Myocyte (in vitro differentiated cells): ENCODE results near the gene ARMH3. TPM values are rescaled to one million over a fixed set of nuclear protein-coding genes. Genes with fewer than 3 reads are reported as not detected.
"Not testable (repeated sequence)": the region's sequence is repeated elsewhere in the genome, so short reads cannot be mapped to it uniquely, and the experiment has no call there.

Source experiments
- DNase-seq: peaks from one replicate; pipeline ENCODE4 v3.0.0-alpha.2; 2012; ENCODE audit warnings: low read depth
- polyA plus RNA-seq: library from polyadenylated mRNA; unstranded; fragments of >200 nt; gene quantifications from one replicate; pipeline ENCODE4 v1.2.1, GENCODE V29; 2012; ENCODE audit warnings: missing spikeins
- total RNA-seq: library from RNA; depleted of rRNA; stranded (reverse); fragments of >200 nt; gene quantifications from 2 replicates; pipeline ENCODE4 v1.2.3, GENCODE V29; 2014

ARMH3 gene
- 7.4 and 7.6 TPM in 2 replicates for total RNA-seq
- polyA plus RNA-seq = 14.1 TPM

- DNase-seq = peak; percentile 99
Observed at GRCh38 chr10:102055647-102056419, at the start of gene ARMH3. Gene ARMH3 (minus strand): TSS chr10:102056173. CDS start chr10:102040114, 16,059 bp downstream.

GRCh38 chr10:102102421-102102820, 46.4 kb upstream of the ARMH3 start:
- no peak for DNase-seq

GRCh38 chr10:102101152-102101551, 45.2 kb upstream of the ARMH3 start:
- no peak for DNase-seq

GRCh38 chr10:102096449-102096848, 40.5 kb upstream of the ARMH3 start:
- no peak for DNase-seq

- DNase-seq = peak; percentile 41
Observed at GRCh38 chr10:102090772-102091171, 34.8 kb upstream of the ARMH3 start.

- no peak for DNase-seq
Observed at GRCh38 chr10:102086196-102086595, 30.2 kb upstream of the ARMH3 start.

GRCh38 chr10:102085336-102085735, 29.4 kb upstream of the ARMH3 start:
- no peak for DNase-seq

- no peak for DNase-seq
Observed at GRCh38 chr10:102083541-102083940, 27.6 kb upstream of the ARMH3 start.

- DNase-seq = peak; percentile 84
Observed at GRCh38 chr10:102072673-102073527, 16.9 kb upstream of the ARMH3 start.

GRCh38 chr10:102069071-102069470, 13.1 kb upstream of the ARMH3 start:
- DNase-seq = no peak

- no peak for DNase-seq
Observed at GRCh38 chr10:102068216-102068615, 12.2 kb upstream of the ARMH3 start.

GRCh38 chr10:102067091-102067916, 11.3 kb upstream of the ARMH3 start:
- no peak for DNase-seq

- DNase-seq = peak; percentile 58
Observed at GRCh38 chr10:102066399-102067088, 10.6 kb upstream of the ARMH3 start.

- DNase-seq = peak; percentile 46
Observed at GRCh38 chr10:102065561-102066398, 9.8 kb upstream of the ARMH3 start.

GRCh38 chr10:102064868-102065560, 9.0 kb upstream of the ARMH3 start, which contains the start of gene HPS6:
Gene HPS6 (plus strand): TSS chr10:102065349. CDS start chr10:102065475, 126 bp downstream.
- peak; percentile 94 for DNase-seq

GRCh38 chr10:102064503-102064867, 8.5 kb upstream of the ARMH3 start:
- no peak for DNase-seq

GRCh38 chr10:102059987-102060386, 4.0 kb upstream of the ARMH3 start:
- no peak for DNase-seq

GRCh38 chr10:102054881-102055646, 909 bp downstream of the ARMH3 start:
- DNase-seq = not testable (repeated sequence)
